GM11168 (cell line): Measurements from ENCODE around the gene NEURL1B.

Source experiments
- in situ Hi-C: fragments of 300-500 bp; cut with MboI; formaldehyde crosslinking; loops from one replicate; pipeline ENCODE4 v1.12.0; 2022; ENCODE audit warnings: low sequenced_read_pairs; ENCODE audit not compliant: unreplicated experiment

Gene NEURL1B

GRCh38 chr5:172724242-172725183, 83.5 kb downstream of the NEURL1B start:
- in situ Hi-C loops = no loop called here

GRCh38 chr5:172725273-172725672, 84.2 kb downstream of the NEURL1B start:
- in situ Hi-C loops = no loop called here

- in situ Hi-C loops = no loop called here
Observed at GRCh38 chr5:172725785-172726184, 84.7 kb downstream of the NEURL1B start.

- in situ Hi-C loops = no loop called here
Observed at GRCh38 chr5:172726966-172727365, 85.9 kb downstream of the NEURL1B start.

GRCh38 chr5:172727551-172727950, 86.5 kb downstream of the NEURL1B start:
- in situ Hi-C loops = no loop called here

- in situ Hi-C loops = no loop called here
Observed at GRCh38 chr5:172728481-172729241, 87.6 kb downstream of the NEURL1B start.

GRCh38 chr5:172729588-172729987, 88.5 kb downstream of the NEURL1B start:
- in situ Hi-C loops = no loop called here

- in situ Hi-C loops = no loop called here
Observed at GRCh38 chr5:172730222-172730621, 89.2 kb downstream of the NEURL1B start.

GRCh38 chr5:172730981-172731679, 90.1 kb downstream of the NEURL1B start:
- in situ Hi-C loops = no loop called here

GRCh38 chr5:172731680-172732074, 90.6 kb downstream of the NEURL1B start:
- in situ Hi-C loops = no loop called here

GRCh38 chr5:172732201-172732865, 91.3 kb downstream of the NEURL1B start:
- in situ Hi-C loops = no loop called here

- in situ Hi-C loops = no loop called here
Observed at GRCh38 chr5:172733131-172733973, 92.3 kb downstream of the NEURL1B start.

- in situ Hi-C loops = no loop called here
Observed at GRCh38 chr5:172733974-172734346, 92.9 kb downstream of the NEURL1B start.

GRCh38 chr5:172735141-172735831, 94.2 kb downstream of the NEURL1B start:
- in situ Hi-C loops = no loop called here

- in situ Hi-C loops = no loop called here
Observed at GRCh38 chr5:172736508-172737135, 95.6 kb downstream of the NEURL1B start.

- in situ Hi-C loops = no loop called here
Observed at GRCh38 chr5:172739375-172739774, 98.3 kb downstream of the NEURL1B start.

- in situ Hi-C loops = no loop called here
Observed at GRCh38 chr5:172740428-172741205, 99.6 kb downstream of the NEURL1B start.
